Epithelial cell of esophagus (primary cell): Measurements from ENCODE around the gene WDR53.
A peak's percentile ranks its signal among the peaks of the same experiment; 100 is the strongest.
"Not testable (repeated sequence)": the region's sequence is repeated elsewhere in the genome, so short reads cannot be mapped to it uniquely, and the experiment has no call there.

Source experiments
- DNase-seq: peaks from one replicate; pipeline ENCODE4 v3.0.0; 2010; ENCODE audit warnings: low read depth
- H3K4me3 ChIP-seq: 2 replicates; pipeline ENCODE4 v1.5.1; 2011; ENCODE audit warnings: mild to moderate bottlenecking, low read length, control low read depth
- CTCF ChIP-seq: IDR thresholded peaks from 2 replicates; pipeline ENCODE4 v1.5.1; 2011; ENCODE audit warnings: low read depth, mild to moderate bottlenecking, low read length, control low read depth, inconsistent platforms; ENCODE audit not compliant: insufficient read depth; ENCODE audit errors: missing control alignments

Gene WDR53

GRCh38 chr3:196590279-196590678 is 21.9 kb upstream of the WDR53 start:
- TF ChIP-seq CTCF, result no peak
- H3K4me3 ChIP-seq, result no peak overlapping the region
- DNase-seq, result no peak

- H3K4me3 ChIP-seq, result no peak overlapping the region
- no peak for DNase-seq
These were observed 16.8 kb upstream of the WDR53 start for GRCh38 chr3:196585044-196585757.

GRCh38 chr3:196572389-196572788 is 4.0 kb upstream of the WDR53 start:
- no peak for TF ChIP-seq CTCF
- no peak for DNase-seq
- H3K4me3 ChIP-seq, result no peak overlapping the region

More at GRCh38 chr3:196585044-196585757, 16.8 kb upstream of the WDR53 start:
- TF ChIP-seq CTCF, result no peak

GRCh38 chr3:196570332-196570731 is 2.0 kb upstream of the WDR53 start:
- H3K4me3 ChIP-seq, result not testable (repeated sequence)

GRCh38 chr3:196569003-196569516 is 706 bp upstream of the WDR53 start:
- TF ChIP-seq CTCF, result no peak
- peak; percentile 66 for DNase-seq
- H3K4me3 ChIP-seq, result peak overlapping the region; percentile 93

More at GRCh38 chr3:196570332-196570731, 2.0 kb upstream of the WDR53 start:
- not testable (repeated sequence) for DNase-seq

- DNase-seq, result peak; percentile 84
- H3K4me3 ChIP-seq, result no peak overlapping the region
- peak; percentile 13 for TF ChIP-seq CTCF
These were observed 4.6 kb downstream of the WDR53 start for GRCh38 chr3:196563721-196564225.

GRCh38 chr3:196559826-196560225 is 8.5 kb downstream of the WDR53 start:
- no peak for TF ChIP-seq CTCF
- no peak overlapping the region for H3K4me3 ChIP-seq
- peak; percentile 14 for DNase-seq
